ENCODE results near the gene SLX4IP.
A peak's percentile ranks its signal among the peaks of the same experiment; 100 is the strongest.

SLX4IP gene

GRCh38 chr20:10492065-10492464 lies 57.0 kb downstream of the SLX4IP start:
- peak; percentile 68 for DNase-seq (ENCODE audit: low read depth)
- TF ChIP-seq CTCF (IDR thresholded peaks at IDR 0.05; ENCODE audit: low read length, missing control alignments), result no peak
- H3K4me3 ChIP-seq (replicated peaks; ENCODE audit: low read depth, low read length), result no peak overlapping the region

- no peak for TF ChIP-seq CTCF (IDR thresholded peaks at IDR 0.05; ENCODE audit: low read length, missing control alignments)
- no peak overlapping the region for H3K4me3 ChIP-seq (replicated peaks; ENCODE audit: low read depth, low read length)
- DNase-seq (ENCODE audit: low read depth), result no peak
Observed at GRCh38 chr20:10492844-10493243, 57.7 kb downstream of the SLX4IP start.

- no peak overlapping the region for H3K4me3 ChIP-seq (replicated peaks; ENCODE audit: low read depth, low read length)
- DNase-seq (ENCODE audit: low read depth), result no peak
- no peak for TF ChIP-seq CTCF (IDR thresholded peaks at IDR 0.05; ENCODE audit: low read length, missing control alignments)
Observed at GRCh38 chr20:10495173-10495572, 60.1 kb downstream of the SLX4IP start.

GRCh38 chr20:10496465-10496864 lies 61.4 kb downstream of the SLX4IP start:
- no peak for DNase-seq (ENCODE audit: low read depth)
- no peak for TF ChIP-seq CTCF (IDR thresholded peaks at IDR 0.05; ENCODE audit: low read length, missing control alignments)
- no peak overlapping the region for H3K4me3 ChIP-seq (replicated peaks; ENCODE audit: low read depth, low read length)

GRCh38 chr20:10497283-10497682 lies 62.2 kb downstream of the SLX4IP start:
- DNase-seq (ENCODE audit: low read depth), result no peak
- TF ChIP-seq CTCF (IDR thresholded peaks at IDR 0.05; ENCODE audit: low read length, missing control alignments), result no peak
- H3K4me3 ChIP-seq (replicated peaks; ENCODE audit: low read depth, low read length), result no peak overlapping the region

- no peak for TF ChIP-seq CTCF (IDR thresholded peaks at IDR 0.05; ENCODE audit: low read length, missing control alignments)
- no peak overlapping the region for H3K4me3 ChIP-seq (replicated peaks; ENCODE audit: low read depth, low read length)
- no peak for DNase-seq (ENCODE audit: low read depth)
Observed at GRCh38 chr20:10497791-10498190, 62.7 kb downstream of the SLX4IP start.

- TF ChIP-seq CTCF (IDR thresholded peaks at IDR 0.05; ENCODE audit: low read length, missing control alignments), result no peak
- no peak overlapping the region for H3K4me3 ChIP-seq (replicated peaks; ENCODE audit: low read depth, low read length)
- DNase-seq (ENCODE audit: low read depth), result no peak
Observed at GRCh38 chr20:10498200-10498599, 63.1 kb downstream of the SLX4IP start.

All from fibroblast of pulmonary artery (primary cell).